ENCODE measurements around the gene FN3KRP. TPM values are rescaled to one million over a fixed set of nuclear protein-coding genes. Genes with fewer than 3 reads are reported as not detected.

FN3KRP gene
- total RNA-seq, 1 donor from 2014 or later = 38.5 TPM

Other genes starting within 250 kb of the FN3KRP start
- 51.0 TPM for gene FOXK2, start 197.0 kb upstream of the FN3KRP start, total RNA-seq
- gene WDR45B, start 68.3 kb upstream of the FN3KRP start, total RNA-seq = 86.6 TPM
- gene RAB40B, start 18.0 kb upstream of the FN3KRP start, total RNA-seq = 27.6 TPM
- 46.8 TPM for gene FN3K, start 18.9 kb downstream of the FN3KRP start, total RNA-seq
- 96.5 TPM for gene TBCD, start 35.4 kb downstream of the FN3KRP start, total RNA-seq
- not detected for gene ZNF750, start 123.3 kb downstream of the FN3KRP start, total RNA-seq